CD4-positive, CD25-positive, alpha-beta regulatory T cell (primary cell): Measurements from ENCODE around the gene MAP4K1. TPM values are rescaled to one million over a fixed set of nuclear protein-coding genes. Genes with fewer than 3 reads are reported as not detected.

Experiments
- ATAC-seq, 2 donors: fragments of 150-1000 bp; cut with Tn5 transposase; one replicate each; pipeline ENCODE4 v1.10.0; 2021; ENCODE audit warnings: low read depth in 2 of 2, moderate number of reproducible peaks in 2 of 2, moderate library complexity in 1 of 2
- DNase-seq, 3 donors: peaks; one replicate each; pipeline versions ENCODE4 v3.0.0 to v3.0.0-alpha.2; 2012 to 2022; ENCODE audit warnings: mixed read lengths in 1 of 3
- H3K27ac ChIP-seq: one replicate; pipeline ENCODE4 v1.7.0; 2013; ENCODE audit warnings: mild to moderate bottlenecking, low read length; ENCODE audit not compliant: insufficient read depth, poor library complexity, severe bottlenecking
- H3K27me3 ChIP-seq: one replicate; pipeline ENCODE4 v1.7.0; 2013; ENCODE audit warnings: low read length; ENCODE audit not compliant: control insufficient read depth, insufficient read depth
- H3K36me3 ChIP-seq: one replicate; pipeline ENCODE4 v1.7.0; 2013; ENCODE audit warnings: mild to moderate bottlenecking, low read length, moderate library complexity; ENCODE audit not compliant: control insufficient read depth, insufficient read depth
- H3K4me1 ChIP-seq: 2 replicates; pipeline ENCODE4 v1.7.0; 2013; ENCODE audit warnings: mild to moderate bottlenecking, low read length; ENCODE audit not compliant: insufficient read depth, control insufficient read depth, poor library complexity, severe bottlenecking
- H3K4me3 ChIP-seq: one replicate; pipeline ENCODE4 v1.7.0; 2013; ENCODE audit warnings: low read depth, mild to moderate bottlenecking, low read length, moderate library complexity
- H3K9me3 ChIP-seq, 2 experiments: 1 replicate in 1 of 2; 2 replicates in 1 of 2; pipeline ENCODE4 v1.7.0; 2013; ENCODE audit warnings: low read length in 2 of 2, mild to moderate bottlenecking in 1 of 2, moderate library complexity in 1 of 2; ENCODE audit not compliant: control insufficient read depth in 2 of 2
- H3K27ac Mint-ChIP-seq, 3 donors: one replicate each; pipeline ENCODE4 v1.8.0; 2020 to 2022; ENCODE audit warnings: mild to moderate bottlenecking in 3 of 3, mixed read lengths in 3 of 3, moderate library complexity in 2 of 3
- H3K27me3 Mint-ChIP-seq: one replicate; pipeline ENCODE4 v1.8.0; 2022; ENCODE audit warnings: mild to moderate bottlenecking, mixed read lengths
- H3K36me3 Mint-ChIP-seq: one replicate; pipeline ENCODE4 v1.8.0; 2020; ENCODE audit warnings: mixed read lengths
- H3K4me1 Mint-ChIP-seq, 4 donors: one replicate each; pipeline ENCODE4 v1.8.0; 2020 to 2022; ENCODE audit warnings: mixed read lengths in 4 of 4, mild to moderate bottlenecking in 1 of 4
- H3K4me3 Mint-ChIP-seq, 4 donors: one replicate each; pipeline ENCODE4 v1.8.0; 2020 to 2022; ENCODE audit warnings: mild to moderate bottlenecking in 4 of 4, mixed read lengths in 4 of 4, moderate library complexity in 3 of 4
- H3K9me3 Mint-ChIP-seq, 7 donors: one replicate each; pipeline ENCODE4 v1.8.0; 2020 to 2022; ENCODE audit warnings: mixed read lengths in 7 of 7, mild to moderate bottlenecking in 3 of 7, moderate library complexity in 2 of 7
- polyA plus RNA-seq, 4 donors: library from polyadenylated mRNA; unstranded; fragments of 300-500 nt; fragmentation: Illumina TruSeq; gene quantifications; one replicate each; pipeline ENCODE4 v1.2.3, GENCODE V29; 2021
- total RNA-seq: library from RNA; stranded (reverse); gene quantifications from one replicate; pipeline ENCODE4 v1.2.3, GENCODE V29; 2022

The MAP4K1 gene
- total and polyA plus RNA-seq, 5 donors from 2014 or later: 117 to 310 (median 157) TPM

DNA sequence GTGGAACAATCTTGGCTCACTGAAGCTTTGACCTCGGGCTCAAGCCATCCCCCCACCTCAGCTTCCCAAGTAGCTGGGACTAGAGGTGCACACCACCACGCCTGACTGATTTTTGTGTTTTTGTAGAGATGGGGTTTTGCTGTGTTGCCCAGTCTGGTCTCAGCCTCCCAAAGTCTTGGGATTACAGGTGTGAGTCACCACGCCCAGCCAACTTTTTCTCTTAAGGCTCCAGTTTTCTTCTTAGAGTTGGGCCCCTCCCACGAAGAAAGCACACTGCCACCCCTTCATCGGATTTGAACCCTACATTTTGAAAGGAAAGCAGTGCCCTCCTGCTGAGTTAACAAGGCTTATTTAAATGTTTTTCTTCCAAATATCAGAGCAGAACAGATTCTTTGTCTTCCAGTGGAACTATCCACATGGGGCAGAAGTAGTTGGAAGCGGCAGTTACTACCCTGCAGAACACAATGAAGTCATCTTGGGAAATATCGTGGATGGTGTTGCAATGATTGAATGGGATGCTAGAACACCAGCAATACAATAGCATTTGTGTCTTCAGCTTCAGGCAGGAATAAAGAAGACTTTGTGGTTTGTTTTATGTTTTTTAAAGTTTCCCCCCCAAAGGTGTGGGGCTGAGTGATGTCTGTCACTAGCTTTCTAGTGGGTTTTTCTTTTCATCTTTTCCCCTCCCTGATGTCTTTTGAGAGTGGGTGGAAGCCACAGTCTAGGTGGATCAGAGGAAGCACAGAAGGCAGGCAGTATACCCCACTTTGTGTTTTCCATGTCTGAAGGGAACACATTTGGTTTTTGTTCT is 38.6 kb upstream of the MAP4K1 start:
- DNase-seq (peak; percentile 42 to 79 (median 71)), ATAC-seq (peak; percentile 38 to 43)
- H3K9me3 Mint-ChIP-seq: peaks cover 0 to 1% (median 0%) of the 10 kb centered on the region in 7 donors
- Histone ChIP-seq H3K27me3 (no peaks in the 10 kb centered on the region), H3K4me1 (peaks cover 84% of the 10 kb centered on the region), H3K4me3 (peak overlapping the region; percentile 71), H3K9me3 (no peaks in the 10 kb centered on the region), H3K27ac (peak overlapping the region; percentile 83), H3K36me3 (peaks cover 6% of the 10 kb centered on the region)
- H3K36me3 Mint-ChIP-seq: peaks cover 18% of the 10 kb centered on the region
- H3K4me3 Mint-ChIP-seq: peak overlapping the region; percentile 64 to 79 (median 79)
- H3K4me1 Mint-ChIP-seq: peaks cover 47 to 96% (median 72%) of the 10 kb centered on the region in 4 donors
- H3K27me3 Mint-ChIP-seq: peaks cover 5% of the 10 kb centered on the region
- H3K27ac Mint-ChIP-seq: peak overlapping the region; percentile 69 to 90 (median 80)

DNA sequence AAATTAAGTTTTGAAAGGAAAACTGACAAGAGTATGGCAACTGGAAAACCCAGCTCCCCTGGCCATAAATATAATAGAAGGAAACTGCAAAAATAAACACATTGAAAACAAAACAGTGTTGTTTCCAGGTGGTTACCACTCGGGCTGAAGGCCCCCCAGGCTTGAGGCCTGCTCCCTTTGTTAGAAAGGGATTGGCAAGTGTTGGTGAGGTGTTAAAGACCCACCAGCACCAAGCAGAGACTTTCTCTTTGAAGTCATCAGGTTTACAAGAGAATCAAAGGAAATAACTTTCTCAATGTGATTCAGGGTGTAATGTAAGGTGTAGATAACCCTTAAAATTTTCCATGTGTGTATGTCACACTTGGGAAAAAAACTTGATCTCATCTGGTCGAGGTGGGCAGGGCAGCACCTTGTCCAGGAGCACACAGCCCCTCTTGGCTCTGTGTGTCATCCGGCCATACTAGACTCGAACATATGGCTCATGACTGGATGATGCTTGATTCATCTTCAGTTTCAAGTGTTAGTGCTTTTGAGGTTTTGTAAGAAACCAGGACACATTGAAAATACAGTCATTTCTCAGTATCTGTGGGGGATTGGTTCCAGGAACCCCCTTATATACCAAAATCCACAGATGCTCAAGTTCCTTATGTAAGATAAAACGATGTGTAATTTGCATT is 37.5 kb upstream of the MAP4K1 start:
- H3K9me3 Mint-ChIP-seq: no peaks in the 10 kb centered on the region
- Histone ChIP-seq H3K27ac (peak overlapping the region; percentile 83), H3K4me1 (peaks cover 88% of the 10 kb centered on the region), H3K27me3 (no peaks in the 10 kb centered on the region), H3K36me3 (peaks cover 6% of the 10 kb centered on the region), H3K4me3 (peak overlapping the region; percentile 71), H3K9me3 (no peaks in the 10 kb centered on the region)
- peaks cover 5% of the 10 kb centered on the region for H3K27me3 Mint-ChIP-seq
- H3K4me1 Mint-ChIP-seq: peaks cover 48 to 96% (median 74%) of the 10 kb centered on the region in 4 donors
- DNase-seq: peak in 1 of 3 donors; percentile 95
- H3K36me3 Mint-ChIP-seq: peaks cover 9% of the 10 kb centered on the region
- peak overlapping the region; percentile 69 to 90 (median 80) for H3K27ac Mint-ChIP-seq
- H3K4me3 Mint-ChIP-seq: peak overlapping the region; percentile 64 to 79 (median 79)
- ATAC-seq: peak; percentile 73 to 82

DNA sequence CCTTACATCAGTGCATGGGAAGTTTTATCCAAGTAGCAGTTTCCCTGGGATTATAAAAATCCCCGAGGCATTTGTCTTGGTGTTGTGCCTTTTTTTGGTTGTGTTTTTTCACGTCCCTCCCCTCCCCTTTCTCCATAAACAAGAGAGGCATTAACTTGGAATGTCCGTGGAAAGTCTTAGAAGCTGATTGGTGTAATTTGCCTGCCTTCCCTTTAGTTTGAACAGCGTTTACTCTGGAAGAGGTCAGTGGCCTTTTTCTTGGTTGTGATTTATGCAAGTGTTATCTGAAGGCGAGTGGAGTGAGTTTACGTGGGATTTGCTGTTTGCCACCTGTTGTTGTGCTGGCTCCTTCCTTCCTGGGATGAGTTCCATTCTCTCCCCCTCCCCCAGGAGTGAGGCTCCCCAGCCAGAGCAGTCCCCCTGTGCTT is 36.9 kb upstream of the MAP4K1 start:
- Histone ChIP-seq H3K36me3 (peaks cover 6% of the 10 kb centered on the region), H3K27me3 (no peaks in the 10 kb centered on the region), H3K9me3 (no peaks in the 10 kb centered on the region), H3K27ac (peak overlapping the region; percentile 83), H3K4me1 (peaks cover 93% of the 10 kb centered on the region), H3K4me3 (peak overlapping the region; percentile 71)
- H3K4me1 Mint-ChIP-seq: peaks cover 52 to 96% (median 75%) of the 10 kb centered on the region in 4 donors
- peaks cover 9% of the 10 kb centered on the region for H3K36me3 Mint-ChIP-seq
- DNase-seq: no peak
- H3K27me3 Mint-ChIP-seq: peaks cover 5% of the 10 kb centered on the region
- peak overlapping the region; percentile 73 to 90 (median 83) for H3K27ac Mint-ChIP-seq
- ATAC-seq: no peak
- peak overlapping the region in 2 of 4 donors; percentile 64 to 79 for H3K4me3 Mint-ChIP-seq
- H3K9me3 Mint-ChIP-seq: no peaks in the 10 kb centered on the region

DNA sequence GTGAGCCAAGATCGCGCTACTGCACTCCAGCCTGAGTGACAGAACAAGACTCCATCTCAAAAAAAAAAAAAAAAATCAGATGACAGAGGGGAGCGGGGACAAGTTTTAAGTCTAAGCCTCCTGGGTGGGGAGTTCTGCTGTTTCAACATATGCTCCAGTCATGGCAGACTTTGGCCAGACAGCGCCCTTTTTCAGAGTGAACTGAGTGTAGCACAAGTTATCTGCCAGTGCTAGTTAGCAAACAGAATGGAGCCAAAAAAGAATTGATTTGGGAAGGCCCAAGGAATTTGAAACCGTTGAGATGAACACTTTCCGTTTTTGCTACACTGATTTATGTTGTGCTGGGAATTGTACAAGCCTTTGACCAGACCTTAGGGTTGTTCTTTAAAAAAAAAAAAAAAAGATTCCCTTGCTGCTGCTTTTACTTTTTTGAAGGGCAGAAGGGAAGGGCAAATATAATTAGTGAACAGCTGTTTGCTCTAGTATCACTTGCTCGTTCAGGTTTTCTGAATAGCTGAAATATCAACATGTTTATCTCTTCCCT is 35.3 kb upstream of the MAP4K1 start:
- H3K4me3 Mint-ChIP-seq: peak overlapping the region in 3 of 4 donors; percentile 0 to 79 (median 47)
- peaks cover 45 to 96% (median 73%) of the 10 kb centered on the region in 4 donors for H3K4me1 Mint-ChIP-seq
- Histone ChIP-seq H3K27me3 (no peaks in the 10 kb centered on the region), H3K27ac (peak overlapping the region; percentile 17), H3K9me3 (no peaks in the 10 kb centered on the region), H3K36me3 (peaks cover 6% of the 10 kb centered on the region), H3K4me1 (peaks cover 93% of the 10 kb centered on the region), H3K4me3 (peak overlapping the region; percentile 13)
- peaks cover 0 to 1% (median 0%) of the 10 kb centered on the region in 7 donors for H3K9me3 Mint-ChIP-seq
- DNase-seq (no peak), ATAC-seq (no peak)
- peaks cover 5% of the 10 kb centered on the region for H3K36me3 Mint-ChIP-seq
- peaks cover 5% of the 10 kb centered on the region for H3K27me3 Mint-ChIP-seq
- H3K27ac Mint-ChIP-seq: peak overlapping the region; percentile 41 to 55 (median 43)

DNA sequence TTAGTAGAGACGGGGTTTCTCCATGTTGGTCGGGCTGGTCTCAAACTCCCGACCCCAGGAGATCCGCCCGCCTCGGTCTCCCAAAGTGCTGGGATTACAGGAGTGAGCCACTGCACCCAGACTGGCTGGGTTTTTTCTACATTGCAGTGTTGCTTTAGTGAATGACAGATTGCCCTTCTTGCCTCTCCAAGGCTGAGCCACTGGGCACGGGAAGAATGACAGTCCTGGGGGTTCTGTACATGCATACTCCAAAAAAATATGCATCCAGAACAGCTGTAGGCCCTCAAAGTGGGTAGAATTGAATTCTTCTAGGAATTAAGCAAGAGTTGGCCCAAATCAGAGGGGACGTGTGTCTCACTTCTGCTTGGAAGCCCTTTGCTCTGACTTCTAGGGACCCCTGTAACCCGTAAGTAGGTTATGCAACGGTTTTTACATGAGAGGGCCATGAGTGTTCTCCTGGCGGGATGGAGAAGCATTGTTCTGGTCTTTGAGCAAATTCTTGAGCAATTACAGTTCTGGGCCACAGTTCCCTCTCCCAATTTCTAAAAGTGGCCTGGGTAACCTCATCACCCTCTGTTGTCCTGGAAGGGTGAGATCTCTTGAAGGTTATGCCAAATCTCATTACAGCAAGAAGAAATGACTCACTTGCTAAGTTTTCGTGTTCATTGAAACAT is 33.3 kb upstream of the MAP4K1 start:
- DNase-seq: no peak
- H3K9me3 ChIP-seq: no peaks in the 10 kb centered on the region
- peak overlapping the region; percentile 15 for H3K27ac ChIP-seq
- Mint-ChIP-seq H3K9me3 (peaks cover 0 to 2% (median 0%) of the 10 kb centered on the region in 7 donors), H3K36me3 (peaks cover 2% of the 10 kb centered on the region), H3K27me3 (peaks cover 5% of the 10 kb centered on the region), H3K27ac (peak overlapping the region in 1 of 3 donors; percentile 86), H3K4me3 (peak overlapping the region; percentile 91 to 98 (median 96)), H3K4me1 (peaks cover 27 to 82% (median 58%) of the 10 kb centered on the region in 4 donors)
- peaks cover 6% of the 10 kb centered on the region for H3K36me3 ChIP-seq
- no peak for ATAC-seq
- no peaks in the 10 kb centered on the region for H3K27me3 ChIP-seq
- peaks cover 79% of the 10 kb centered on the region for H3K4me1 ChIP-seq
- peak overlapping the region; percentile 21 for H3K4me3 ChIP-seq

DNA sequence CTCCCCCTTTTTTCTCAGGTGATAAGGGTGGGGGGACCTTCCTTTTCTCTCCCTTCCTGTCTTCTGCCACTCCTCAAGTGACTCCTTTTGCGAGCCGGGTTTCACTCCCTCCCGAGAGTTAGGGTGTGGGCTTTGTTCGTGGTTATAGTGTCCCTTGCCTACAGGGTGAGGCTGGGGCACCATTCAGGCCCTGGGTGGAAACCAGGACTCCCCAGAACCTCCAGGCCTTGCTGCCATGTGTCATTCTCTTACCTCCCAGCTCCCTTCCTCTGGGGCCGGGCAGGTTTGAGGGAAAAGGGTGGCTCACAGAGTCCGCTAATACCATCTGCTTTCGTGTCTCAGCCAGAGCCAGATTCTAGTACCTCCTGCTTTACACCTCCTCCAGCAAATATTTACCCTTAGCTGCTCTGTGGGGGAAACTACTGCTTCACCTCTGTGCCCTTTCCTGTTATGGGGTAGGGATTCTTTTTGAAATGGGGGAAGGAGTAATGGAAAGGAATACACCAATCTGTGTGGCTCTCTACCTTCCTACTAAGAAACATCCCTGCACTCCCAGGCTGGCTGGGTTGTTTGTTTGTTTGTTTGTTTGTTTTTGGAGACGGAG is 32.5 kb upstream of the MAP4K1 start:
- Histone ChIP-seq H3K4me1 (peaks cover 71% of the 10 kb centered on the region), H3K4me3 (peak overlapping the region; percentile 97), H3K27ac (peak overlapping the region; percentile 43), H3K9me3 (no peaks in the 10 kb centered on the region), H3K27me3 (no peaks in the 10 kb centered on the region), H3K36me3 (peaks cover 6% of the 10 kb centered on the region)
- peaks cover 5% of the 10 kb centered on the region for H3K27me3 Mint-ChIP-seq
- H3K27ac Mint-ChIP-seq: peak overlapping the region; percentile 62 to 95 (median 88)
- DNase-seq (peak in 1 of 3 donors; percentile 60), ATAC-seq (no peak)
- peak overlapping the region; percentile 91 to 98 (median 96) for H3K4me3 Mint-ChIP-seq
- H3K4me1 Mint-ChIP-seq: peaks cover 23 to 74% (median 50%) of the 10 kb centered on the region in 4 donors
- peaks cover 0 to 2% (median 0%) of the 10 kb centered on the region in 7 donors for H3K9me3 Mint-ChIP-seq
- H3K36me3 Mint-ChIP-seq: peaks cover 2% of the 10 kb centered on the region
